ENCODE results near the gene DHX30. TPM values are rescaled to one million over a fixed set of nuclear protein-coding genes. Genes with fewer than 3 reads are reported as not detected.

The DHX30 gene
- total and polyA plus RNA-seq, 9 of the 15 experiments (the other 6 are each of a cell fraction or from before 2014, with no cell fraction given): 12.3 to 158 (median 79.0) TPM

DNA sequence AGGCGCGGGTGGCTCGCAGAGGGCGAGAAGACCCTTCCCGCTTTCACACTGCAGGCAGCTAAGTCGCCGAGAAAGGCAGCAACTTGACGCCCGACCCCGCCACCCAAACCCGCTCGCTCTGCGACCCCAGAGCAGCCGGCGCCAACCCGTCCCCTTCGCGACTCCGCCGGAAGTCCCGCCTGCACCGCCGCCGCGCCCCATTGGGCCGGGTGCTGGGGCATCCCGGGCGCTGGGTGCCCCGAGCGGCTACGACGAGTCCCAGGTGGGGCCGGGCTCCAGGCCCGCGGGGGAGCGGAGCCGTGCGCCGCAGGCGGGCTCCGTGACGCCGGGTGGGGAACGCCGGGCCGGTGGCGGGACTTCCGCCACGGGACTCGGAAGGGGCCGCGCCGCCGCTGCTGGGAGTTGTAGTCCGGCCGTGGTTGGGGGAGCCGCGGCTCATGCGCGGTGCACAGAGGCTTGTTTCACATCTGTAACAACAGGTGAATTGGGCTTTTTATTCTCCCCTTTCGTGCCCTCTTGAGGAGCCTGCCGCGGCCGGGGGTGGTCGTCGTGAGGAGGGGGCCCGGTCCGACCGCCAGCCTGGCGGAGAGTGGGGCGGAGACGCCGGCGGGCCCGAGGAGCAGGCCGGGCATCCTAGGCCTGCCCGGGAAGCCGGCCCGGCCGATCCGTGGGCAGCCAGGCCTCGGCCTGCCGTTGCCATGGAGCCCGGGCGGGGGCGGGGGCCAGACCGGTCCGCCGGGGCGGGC, at the start of gene DHX30 (continued):
- TF ChIP-seq, protein P1, sequence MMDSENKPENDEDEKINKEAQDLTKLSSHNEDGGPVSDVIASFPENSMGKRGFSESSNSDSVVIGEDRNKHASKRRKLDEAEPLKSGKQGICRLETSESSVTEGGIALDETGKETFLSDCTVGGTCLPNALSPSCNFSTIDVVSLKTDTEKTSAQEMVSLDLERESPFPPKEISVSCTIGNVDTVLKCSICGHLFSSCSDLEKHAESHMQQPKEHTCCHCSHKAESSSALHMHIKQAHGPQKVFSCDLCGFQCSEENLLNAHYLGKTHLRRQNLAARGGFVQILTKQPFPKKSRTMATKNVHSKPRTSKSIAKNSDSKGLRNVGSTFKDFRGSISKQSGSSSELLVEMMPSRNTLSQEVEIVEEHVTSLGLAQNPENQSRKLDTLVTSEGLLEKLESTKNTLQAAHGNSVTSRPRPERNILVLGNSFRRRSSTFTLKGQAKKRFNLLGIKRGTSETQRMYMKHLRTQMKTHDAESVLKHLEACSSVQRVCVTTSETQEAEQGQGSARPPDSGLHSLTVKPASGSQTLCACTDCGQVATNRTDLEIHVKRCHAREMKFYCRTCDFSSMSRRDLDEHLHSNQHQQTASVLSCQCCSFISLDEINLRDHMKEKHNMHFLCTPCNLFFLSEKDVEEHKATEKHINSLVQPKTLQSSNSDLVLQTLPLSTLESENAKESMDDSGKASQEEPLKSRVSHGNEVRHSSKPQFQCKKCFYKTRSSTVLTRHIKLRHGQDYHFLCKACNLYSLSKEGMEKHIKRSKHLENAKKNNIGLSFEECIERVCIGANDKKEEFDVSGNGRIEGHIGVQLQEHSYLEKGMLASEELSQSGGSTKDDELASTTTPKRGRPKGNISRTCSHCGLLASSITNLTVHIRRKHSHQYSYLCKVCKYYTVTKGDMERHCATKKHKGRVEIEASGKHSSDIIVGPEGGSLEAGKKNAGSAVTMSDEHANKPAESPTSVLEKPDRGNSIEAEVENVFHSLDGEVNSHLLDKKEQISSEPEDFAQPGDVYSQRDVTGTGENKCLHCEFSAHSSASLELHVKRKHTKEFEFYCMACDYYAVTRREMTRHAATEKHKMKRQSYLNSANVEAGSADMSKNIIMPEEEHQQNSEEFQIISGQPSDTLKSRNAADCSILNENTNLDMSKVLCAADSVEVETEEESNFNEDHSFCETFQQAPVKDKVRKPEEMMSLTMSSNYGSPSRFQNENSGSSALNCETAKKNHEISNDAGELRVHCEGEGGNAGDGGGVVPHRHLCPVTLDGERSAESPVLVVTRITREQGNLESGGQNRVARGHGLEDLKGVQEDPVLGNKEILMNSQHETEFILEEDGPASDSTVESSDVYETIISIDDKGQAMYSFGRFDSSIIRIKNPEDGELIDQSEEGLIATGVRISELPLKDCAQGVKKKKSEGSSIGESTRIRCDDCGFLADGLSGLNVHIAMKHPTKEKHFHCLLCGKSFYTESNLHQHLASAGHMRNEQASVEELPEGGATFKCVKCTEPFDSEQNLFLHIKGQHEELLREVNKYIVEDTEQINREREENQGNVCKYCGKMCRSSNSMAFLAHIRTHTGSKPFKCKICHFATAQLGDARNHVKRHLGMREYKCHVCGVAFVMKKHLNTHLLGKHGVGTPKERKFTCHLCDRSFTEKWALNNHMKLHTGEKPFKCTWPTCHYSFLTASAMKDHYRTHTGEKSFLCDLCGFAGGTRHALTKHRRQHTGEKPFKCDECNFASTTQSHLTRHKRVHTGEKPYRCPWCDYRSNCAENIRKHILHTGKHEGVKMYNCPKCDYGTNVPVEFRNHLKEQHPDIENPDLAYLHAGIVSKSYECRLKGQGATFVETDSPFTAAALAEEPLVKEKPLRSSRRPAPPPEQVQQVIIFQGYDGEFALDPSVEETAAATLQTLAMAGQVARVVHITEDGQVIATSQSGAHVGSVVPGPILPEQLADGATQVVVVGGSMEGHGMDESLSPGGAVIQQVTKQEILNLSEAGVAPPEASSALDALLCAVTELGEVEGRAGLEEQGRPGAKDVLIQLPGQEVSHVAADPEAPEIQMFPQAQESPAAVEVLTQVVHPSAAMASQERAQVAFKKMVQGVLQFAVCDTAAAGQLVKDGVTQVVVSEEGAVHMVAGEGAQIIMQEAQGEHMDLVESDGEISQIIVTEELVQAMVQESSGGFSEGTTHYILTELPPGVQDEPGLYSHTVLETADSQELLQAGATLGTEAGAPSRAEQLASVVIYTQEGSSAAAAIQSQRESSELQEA (IDR thresholded peaks at IDR 0.05; ENCODE audit: low read depth): no peak
- TF ChIP-seq CBX2 (IDR thresholded peaks at IDR 0.05; ENCODE audit: insufficient read depth, low read length, poor library complexity, severe bottlenecking) (no peak), SAP30 (IDR thresholded peaks at IDR 0.05; ENCODE audit: borderline replicate concordance, insufficient read depth, low read depth, low read length, poor library complexity, severe bottlenecking) (peak; percentile 66), ZNF668 (CRISPR knock-in tag; IDR thresholded peaks at IDR 0.05) (no peak), BRD9 (IDR thresholded peaks at IDR 0.05; ENCODE audit: low read depth, partially characterized antibody) (no peak), ESRRA (IDR thresholded peaks at IDR 0.05; ENCODE audit: borderline replicate concordance, low read depth) (peak; percentile 73), ESRRB (CRISPR knock-in tag; IDR thresholded peaks at IDR 0.05; ENCODE audit: borderline replicate concordance) (no peak), MAZ (CRISPR knock-in tag; conservative IDR thresholded peaks at IDR 0.05 in 1 of 2, IDR thresholded peaks at IDR 0.05 in 1 of 2) (peak; percentile 38 to 87; a peak in 3 of 4 replicates), TFAM (CRISPR knock-in tag; conservative IDR thresholded peaks at IDR 0.05) (no peak), CREB1 (IDR thresholded peaks at IDR 0.05) (peak; percentile 72; the same call in 1 of the 2 replicates), CREB1 (CRISPR knock-in tag; IDR thresholded peaks at IDR 0.05) (peak; percentile 46; the same call in 1 of the 2 replicates)
- TF ChIP-seq, protein P2, sequence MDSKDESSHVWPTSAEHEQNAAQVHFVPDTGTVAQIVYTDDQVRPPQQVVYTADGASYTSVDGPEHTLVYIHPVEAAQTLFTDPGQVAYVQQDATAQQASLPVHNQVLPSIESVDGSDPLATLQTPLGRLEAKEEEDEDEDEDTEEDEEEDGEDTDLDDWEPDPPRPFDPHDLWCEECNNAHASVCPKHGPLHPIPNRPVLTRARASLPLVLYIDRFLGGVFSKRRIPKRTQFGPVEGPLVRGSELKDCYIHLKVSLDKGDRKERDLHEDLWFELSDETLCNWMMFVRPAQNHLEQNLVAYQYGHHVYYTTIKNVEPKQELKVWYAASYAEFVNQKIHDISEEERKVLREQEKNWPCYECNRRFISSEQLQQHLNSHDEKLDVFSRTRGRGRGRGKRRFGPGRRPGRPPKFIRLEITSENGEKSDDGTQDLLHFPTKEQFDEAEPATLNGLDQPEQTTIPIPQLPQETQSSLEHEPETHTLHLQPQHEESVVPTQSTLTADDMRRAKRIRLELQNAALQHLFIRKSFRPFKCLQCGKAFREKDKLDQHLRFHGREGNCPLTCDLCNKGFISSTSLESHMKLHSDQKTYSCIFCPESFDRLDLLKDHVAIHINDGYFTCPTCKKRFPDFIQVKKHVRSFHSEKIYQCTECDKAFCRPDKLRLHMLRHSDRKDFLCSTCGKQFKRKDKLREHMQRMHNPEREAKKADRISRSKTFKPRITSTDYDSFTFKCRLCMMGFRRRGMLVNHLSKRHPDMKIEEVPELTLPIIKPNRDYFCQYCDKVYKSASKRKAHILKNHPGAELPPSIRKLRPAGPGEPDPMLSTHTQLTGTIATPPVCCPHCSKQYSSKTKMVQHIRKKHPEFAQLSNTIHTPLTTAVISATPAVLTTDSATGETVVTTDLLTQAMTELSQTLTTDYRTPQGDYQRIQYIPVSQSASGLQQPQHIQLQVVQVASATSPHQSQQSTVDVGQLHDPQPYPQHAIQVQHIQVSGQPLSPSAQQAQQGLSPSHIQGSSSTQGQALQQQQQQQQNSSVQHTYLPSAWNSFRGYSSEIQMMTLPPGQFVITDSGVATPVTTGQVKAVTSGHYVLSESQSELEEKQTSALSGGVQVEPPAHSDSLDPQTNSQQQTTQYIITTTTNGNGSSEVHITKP (IDR thresholded peaks at IDR 0.05; ENCODE audit: partially characterized antibody): peak; percentile 3
- TF ChIP-seq, protein P3, sequence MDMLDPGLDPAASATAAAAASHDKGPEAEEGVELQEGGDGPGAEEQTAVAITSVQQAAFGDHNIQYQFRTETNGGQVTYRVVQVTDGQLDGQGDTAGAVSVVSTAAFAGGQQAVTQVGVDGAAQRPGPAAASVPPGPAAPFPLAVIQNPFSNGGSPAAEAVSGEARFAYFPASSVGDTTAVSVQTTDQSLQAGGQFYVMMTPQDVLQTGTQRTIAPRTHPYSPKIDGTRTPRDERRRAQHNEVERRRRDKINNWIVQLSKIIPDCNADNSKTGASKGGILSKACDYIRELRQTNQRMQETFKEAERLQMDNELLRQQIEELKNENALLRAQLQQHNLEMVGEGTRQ (CRISPR knock-in tag; IDR thresholded peaks at IDR 0.05): peak; percentile 77
